HUDEP-2 (cell line): ENCODE measurements around the gene USP49.
"Not testable (repeated sequence)": the region's sequence is repeated elsewhere in the genome, so short reads cannot be mapped to it uniquely, and the experiment has no call there.

ENCODE experiments used
- DNase-seq, 76 experiments: peaks; one replicate each; lab custom pipeline; 2025; ENCODE audit not compliant: unreplicated experiment in 76 of 76; lab: John Stamatoyannopoulos, UW

The USP49 gene

DNA sequence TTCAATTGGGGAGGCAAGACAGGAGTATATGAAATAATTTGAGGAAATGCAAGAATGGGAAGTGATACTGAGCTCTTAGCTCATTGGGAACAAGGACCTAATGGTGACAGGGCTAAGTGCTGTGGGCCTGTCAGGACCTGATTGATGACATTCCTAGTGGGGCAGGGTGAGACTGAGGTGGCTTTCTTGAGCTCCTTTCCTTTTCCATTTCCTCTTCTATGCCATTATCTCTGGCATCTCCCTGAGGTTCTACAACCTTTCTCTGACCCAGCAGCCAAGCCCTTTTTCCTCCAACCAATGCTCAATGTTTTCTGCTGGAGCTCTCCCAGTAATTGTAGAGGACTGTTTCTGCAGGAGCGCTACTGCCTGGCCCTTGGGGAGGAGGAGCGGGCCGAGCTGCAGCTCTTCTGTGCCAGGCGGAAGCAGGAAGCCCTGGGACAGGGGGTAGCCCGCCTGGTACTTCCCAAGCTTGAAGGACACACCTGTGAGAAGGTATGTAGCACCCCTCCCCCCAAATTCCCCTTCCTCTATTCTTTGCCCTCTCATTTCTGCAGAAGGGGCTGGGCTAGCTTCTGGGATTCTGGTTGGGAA is 110.5 kb downstream of the USP49 start:
- no peak for DNase-seq

DNA sequence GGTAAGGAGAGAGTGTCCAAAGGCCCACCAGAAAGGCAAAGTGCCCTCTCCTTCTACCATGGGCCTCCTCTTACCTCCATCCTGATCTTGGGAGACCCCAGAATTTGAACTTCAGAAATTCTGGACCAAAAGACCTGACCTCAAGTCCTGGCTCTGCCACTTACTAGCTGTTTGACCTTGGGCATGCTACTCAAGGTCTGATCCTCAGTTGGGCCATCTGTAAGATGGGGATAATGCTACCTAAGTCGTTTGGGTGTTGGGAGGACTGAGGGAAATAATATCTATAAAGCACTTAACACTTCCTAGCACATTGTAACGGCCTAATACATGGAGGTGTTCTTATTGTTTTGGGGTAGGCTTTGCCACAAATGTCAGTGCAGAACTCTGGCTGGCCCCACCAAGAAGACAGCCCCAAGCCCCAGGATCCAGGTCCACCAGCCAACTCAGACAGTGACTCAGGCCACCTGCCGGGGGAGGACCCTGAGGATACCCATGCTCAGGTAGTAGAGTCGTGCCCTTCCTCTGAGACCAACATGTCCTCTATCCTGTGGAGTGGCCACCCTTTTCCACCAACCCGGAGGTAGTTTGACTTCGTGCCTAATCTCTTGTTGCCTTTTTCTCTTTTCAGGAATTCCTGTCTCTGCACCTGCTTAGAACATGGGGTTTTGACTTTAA is 111.9 kb downstream of the USP49 start:
- no peak for DNase-seq

DNA sequence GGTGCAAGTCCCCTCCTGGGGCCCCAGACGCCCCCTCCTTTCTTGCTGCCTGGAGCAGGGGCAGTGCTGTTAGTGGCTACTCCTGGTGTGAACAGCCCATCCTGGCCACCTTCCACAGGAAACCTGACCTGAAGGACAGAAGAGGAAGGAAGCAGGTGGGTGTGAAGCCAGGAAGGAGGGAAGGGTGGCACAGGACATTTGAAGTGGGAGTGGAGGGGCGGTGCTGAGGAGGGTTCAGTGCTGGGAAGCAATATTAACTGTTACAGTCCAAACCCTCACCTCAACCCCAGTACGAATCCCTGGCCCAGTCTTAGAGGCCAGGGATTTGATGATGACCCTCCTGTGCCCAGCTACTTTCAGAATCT is 113.8 kb downstream of the USP49 start:
- peak in 1 of 76 experiments; percentile 58 for DNase-seq

DNA sequence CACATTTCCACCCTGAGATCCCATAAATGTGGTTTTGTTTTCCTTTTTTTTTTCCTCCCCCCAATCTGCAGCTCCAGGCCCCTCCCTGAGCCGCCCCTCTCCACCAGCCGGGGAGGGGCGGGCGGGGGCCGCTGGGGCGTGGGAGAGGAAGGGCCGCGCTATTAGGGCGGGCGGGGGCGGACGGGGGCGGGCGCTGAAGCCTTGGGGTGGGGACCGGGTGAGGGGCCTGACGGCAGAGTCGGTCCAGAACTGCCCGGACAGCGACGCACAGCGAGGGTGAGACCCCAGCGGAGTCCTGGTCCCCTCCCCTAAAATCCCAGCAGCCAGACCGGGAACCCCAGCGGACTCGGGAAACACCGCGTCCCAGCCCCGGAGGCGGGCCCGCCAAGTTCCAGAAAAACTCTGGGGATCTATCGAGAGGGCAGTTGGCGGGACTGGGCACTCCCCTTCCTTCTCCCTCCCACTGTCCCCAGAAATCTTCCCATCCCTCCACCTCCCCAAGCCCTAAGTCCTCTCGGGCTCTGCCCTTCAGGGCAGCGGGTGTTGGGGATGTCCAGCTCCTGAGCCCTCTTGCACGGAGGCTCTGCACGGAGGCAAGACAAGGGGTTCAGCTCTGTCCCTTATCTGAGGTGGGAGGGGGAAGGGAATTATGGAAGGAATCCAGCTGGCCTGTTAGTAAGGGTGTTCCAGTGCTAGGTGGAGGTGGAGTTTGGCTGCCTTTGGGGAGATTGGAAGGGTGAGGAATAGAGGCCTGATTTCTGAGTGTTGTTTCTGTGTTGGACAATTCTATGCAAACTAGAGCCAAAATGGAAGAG is 114.4 kb downstream of the USP49 start, which contains the start of gene PRICKLE4:
PRICKLE4 (plus strand) TSS at position 232 of the 815 bp plus-strand sequence. CDS start 2,692 bp downstream, outside the sequence.
- peak in 55 of 76 experiments; percentile 13 to 78 (median 50) for DNase-seq

DNA sequence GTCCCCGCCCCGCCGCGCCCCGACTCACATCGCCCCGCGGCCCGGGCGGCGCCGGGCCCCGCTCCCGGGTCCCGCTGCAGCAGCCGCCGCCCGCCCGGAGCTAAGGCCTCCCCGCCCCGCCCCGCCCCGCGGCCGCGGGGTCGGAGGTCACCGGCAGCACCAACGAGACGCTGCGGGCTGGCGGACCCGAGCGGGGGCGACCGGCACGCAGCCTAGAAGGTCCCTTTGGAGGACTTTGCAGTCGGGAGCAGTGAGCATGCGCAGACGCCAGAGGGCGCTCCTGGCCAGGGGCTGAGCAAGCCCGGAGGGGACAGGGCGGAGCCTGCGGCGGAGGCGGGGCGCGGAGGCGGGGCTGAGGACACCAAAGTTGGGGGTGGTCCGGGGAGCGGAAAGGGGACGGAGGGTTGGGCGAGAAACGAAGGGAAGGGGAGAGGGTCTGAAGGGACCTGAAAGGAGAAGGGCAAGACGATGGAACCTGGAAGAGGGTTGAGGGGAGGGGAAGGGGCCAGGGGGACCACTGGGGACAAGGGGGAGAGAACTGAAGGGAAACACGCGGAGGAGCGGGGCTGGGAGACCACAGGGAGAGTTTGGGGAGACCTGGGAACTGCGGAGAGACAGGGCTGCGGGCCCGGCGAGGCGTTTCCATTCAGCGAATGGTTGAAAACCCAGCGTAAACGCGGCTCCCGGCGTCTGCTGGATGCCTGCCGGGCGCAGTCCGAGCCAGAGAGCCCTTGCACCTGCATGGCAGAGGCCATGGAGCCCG is 115.2 kb downstream of the USP49 start, which contains the start of gene FRS3:
FRS3 (minus strand) TSS at position 113 of the 763 bp plus-strand sequence. CDS start 2,913 bp downstream, outside the sequence.
- peak in 75 of 76 experiments; percentile 81 to 100 (median 98) for DNase-seq

DNA sequence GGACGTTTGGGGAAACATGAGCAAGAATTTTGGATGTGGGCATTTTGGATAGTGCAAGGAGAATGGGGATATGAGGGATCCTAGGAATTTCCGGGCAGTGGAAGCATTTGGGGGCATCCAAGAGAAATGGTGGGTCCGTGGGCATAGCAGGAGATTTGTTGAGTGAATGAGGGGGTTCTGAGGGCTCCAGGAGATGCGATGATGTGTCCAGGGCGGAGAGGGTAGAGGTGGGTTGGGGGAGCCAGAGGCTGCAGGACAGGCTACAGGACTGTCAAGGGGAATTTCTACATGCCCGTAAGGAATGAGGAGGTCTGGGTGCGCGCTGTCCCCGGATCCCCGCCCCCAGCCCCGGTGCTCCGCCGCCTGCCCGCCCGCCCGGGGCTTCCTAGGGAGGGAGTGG is 115.8 kb downstream of the USP49 start:
- no peak for DNase-seq

DNA sequence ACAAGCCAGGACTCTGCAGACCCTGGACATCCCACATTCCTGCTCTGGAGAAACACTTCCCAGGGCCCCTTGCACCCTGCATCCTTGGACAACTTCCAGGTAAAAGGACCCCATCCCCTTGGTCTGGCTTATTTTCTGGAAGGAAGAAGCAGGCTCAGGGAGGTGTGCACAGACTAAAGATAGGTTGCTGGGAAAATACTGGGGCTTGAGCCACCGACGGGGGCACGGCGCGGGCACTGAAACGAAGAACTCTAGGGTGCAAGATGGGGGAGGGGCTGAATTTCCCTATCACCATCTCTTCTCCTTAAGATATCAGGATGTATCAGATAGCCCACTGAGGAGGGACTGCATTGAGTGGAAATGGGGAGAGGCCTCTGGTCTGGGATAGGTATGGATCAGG is 116.3 kb downstream of the USP49 start:
- DNase-seq: no peak

DNA sequence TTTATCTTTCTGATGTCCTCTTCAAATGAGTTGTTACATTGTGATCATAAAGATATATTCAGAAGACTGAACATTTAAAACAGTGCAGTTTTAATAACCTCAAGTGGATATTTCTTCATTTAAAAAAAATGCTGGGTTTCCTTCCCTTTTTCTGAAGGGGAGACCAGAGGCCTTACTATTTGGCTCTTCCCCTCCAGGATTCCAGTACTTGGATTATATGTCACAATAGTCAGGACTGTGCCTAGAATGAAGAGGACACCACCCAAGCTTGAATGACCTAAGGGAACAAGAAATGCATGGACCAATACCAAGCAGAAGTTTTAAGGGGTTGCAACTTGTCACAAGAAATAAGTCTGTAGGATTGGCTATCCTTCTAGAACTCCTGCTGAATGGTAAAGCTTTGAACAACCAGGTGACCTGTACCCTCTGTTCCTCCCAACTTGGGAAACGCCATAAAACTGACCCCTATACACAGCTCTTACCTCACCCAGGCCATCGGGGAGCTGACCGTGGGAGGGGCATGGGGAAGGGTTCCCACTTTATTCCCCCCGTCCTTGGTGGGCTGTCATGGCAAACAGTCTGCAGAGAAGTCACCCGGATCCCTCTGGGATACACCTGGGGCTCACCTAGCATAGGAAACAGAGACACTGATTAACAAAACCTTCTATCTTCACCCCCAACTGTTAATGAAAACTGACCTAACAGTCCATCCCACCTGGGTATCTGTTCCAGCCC is 117.5 kb downstream of the USP49 start:
- no peak for DNase-seq

DNA sequence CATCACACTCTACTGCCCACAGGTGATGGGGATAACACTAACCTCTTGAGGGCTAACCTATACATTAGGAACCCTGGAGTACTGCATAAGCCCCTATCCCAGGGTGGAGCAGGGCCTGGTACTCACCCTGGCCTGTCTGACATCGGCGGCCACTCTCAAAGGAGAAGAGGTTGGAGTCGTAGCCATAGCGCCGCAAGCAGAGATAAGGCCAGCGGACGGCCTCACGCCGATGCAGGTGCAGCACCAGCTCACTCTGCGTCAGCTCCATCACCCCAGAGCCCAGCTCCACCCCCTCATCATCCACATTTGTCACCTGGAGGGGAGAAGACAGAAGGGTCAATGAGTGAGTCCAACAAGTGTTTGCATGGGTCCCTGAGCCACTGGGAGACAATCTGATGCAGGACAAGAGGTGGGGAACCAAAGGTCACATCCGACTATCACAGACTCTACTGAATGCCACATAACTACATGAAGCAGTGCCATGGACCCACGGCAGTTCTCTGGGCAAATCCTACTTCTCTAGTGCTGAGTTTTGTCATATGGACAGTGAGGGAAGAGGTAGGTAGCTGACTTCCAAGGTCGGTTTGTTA is 119.8 kb downstream of the USP49 start:
- DNase-seq: no peak

DNA sequence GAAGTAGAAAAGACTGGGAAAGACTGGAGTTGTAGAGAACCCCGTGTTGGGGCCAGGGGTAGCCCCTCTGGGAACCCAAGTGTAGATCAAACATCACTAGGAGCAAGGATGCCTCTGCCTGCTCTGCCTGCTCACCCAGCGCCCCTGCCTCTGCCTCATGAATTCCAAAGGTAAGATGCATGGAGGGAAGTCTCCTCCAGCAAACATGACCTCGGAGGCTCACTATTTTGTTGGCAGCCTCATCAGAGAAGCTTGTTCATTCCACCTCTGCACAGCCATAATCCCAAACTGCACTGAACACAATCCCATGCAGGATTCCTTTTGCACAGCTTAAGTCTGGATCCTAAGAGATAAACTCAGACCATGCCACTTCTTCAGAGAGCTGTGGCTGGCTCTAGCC is 120.3 kb downstream of the USP49 start:
- DNase-seq: no peak

DNA sequence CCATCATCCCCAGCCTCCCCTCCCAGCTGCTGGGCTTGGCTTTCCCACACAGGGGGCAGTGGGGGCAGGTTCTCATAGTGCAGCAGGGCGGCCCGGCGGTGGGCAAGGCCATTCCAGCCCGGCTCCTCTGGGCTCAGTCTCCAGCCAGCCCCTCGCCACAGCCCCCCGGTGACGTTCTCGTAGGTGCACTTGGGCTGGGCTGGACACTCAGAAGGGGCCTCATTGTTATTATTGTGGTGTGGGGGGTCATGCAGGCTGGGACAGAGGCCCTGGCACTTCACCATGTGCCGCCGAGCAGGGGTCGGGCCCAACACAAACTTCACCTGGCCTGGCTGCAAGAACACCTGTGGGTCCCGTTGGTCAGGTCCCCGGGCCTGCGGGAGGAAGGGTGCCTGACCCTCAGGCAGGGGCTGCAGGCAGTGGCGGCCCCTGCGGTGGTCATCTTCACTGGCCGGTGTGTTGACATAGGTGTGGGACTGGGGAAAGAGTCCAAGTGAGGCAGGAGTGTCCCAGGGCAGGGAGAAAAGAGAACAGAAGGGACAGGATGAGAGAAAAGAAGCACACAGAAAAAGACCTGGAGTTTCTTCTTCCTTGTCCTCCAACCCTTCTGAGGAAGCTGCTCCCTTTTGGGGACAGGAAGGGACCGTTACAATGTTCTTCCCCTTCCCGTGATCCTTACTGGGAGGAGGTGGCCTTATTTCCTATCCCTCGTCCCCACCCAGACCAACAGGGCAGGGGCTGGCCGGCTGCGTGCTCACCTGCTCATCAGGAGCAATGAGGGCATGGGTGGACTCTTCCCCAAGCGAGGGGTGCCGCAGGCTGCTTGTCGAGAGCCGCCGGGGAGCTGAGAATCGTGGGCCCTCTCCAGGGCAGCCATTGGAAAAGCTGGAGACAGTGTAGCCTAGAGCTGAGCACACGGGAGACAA is 123.9 kb downstream of the USP49 start:
- DNase-seq: no peak

DNA sequence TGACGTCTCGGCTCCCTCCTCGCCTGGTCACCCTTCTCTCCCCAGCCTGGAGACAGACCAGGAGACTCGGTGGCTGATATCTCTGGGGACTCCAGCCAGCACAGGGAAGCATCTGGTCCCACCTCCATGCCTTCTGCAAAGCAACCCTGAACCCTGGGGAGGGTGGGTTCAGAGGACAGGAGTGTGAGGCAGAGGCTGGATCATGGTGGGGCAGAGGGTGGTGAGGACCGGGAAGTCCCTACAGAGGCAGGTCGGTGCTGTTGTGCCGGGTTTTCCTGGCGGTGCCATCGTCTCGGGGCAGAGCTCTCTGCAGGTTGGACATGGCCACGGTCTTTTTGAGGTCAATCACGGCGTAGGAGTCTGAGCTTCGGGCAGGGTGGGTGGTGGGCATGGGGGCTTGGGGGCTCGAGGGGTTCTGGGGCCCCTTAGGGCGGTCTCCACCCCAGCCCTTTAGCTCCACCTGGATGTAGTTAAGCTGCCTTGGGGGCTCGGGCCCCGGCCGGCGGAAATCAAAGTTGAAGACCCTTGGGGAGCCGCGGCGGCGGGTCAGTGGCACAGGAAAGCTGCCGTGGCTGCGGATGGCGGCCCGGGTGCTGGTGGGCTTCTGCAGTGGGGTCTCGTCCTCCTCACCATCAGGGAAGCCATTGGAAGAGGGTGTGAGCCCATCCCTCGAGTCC is 124.7 kb downstream of the USP49 start:
- no peak for DNase-seq

DNA sequence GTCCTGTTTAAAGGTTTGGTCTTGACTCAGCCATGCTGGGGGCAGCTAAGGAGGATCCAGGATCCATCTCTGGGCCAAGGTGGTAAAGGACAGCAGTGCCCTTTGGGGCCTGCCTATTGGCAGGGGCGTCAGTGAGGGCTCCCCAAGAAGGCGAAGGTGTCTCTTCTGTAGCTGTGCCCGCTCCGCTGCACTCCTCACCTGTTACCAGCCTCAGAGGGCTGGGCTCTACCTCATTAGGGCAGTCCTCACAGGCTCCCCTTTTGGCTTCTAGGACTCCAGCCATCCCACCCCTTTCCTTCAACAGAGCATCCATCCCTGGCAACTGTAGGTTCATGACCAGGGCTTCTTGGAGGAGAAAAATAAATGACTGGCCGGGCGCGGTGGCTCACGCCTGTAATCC is 125.8 kb downstream of the USP49 start:
- DNase-seq: no peak

DNA sequence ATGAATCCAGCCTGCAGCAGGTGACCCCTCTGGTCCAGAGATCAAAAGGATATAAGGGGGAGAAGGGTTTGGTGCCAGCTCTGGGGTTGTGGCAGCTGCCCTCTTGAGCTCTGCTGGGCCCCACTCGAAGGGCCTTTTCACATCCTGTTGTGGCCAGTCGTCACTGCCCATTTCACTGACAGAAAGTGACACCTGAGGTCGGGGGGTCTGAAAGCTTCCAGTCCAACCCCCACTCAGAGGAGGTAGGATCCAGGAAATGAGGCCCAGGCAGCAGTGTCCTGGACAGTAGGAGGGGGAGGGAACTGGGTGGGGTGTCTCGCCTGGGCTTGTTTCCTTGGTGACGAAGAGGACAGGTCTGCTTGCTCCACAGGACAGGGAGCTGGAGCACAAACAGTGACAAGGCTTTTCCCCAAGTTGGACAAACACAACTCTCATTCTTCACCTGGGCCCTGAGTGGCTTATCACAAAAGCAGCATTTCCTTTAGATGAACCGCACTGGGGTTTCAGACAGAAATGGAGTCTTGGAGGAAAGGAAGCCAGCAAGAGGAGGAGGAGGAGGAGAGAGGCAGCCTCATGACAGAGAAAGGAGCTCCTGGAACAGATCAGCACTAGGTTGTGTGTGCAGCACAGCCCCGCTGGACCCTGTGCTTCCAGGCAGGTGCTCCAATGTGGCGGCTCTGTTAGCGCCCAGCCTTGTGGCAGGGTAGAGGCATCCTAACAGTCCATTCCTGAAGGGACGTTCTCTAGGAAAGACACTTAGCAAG is 126.4 kb downstream of the USP49 start:
- DNase-seq: no peak

DNA sequence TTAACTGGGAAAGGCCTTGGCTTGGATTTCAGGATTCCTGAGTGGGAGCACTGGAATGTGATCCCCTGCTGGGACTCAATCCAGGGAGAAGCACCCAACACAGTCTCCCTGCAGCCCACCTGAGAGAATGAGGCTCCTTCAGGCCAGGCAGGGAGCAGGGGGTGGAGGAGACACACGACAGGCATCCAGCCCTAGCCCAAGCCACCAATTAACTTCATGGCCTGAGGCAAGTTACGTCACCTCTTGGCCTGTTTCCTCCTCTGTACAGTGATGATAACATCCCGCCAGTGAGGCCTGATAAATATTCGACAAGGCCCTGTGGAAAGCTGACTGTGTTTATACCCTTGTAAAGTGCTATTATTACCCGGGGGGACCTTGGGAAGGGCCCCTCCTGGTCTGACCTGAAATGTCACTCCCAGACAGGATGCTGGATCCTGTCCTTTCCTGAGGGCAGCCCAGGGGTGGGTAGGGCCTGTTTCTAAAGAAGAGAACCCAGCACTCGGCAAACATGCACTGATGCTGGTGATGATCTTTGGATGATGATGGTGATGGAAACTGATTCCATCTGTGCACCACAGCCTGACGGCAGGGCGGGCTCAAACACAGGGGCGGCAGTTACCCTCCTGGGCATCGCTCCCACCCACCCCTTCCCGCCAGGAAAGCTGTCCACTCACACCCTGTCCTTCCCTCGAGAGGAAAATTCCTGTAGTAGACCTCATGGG is 127.9 kb downstream of the USP49 start:
- DNase-seq: peak in 73 of 76 experiments; percentile 20 to 93 (median 74)

DNA sequence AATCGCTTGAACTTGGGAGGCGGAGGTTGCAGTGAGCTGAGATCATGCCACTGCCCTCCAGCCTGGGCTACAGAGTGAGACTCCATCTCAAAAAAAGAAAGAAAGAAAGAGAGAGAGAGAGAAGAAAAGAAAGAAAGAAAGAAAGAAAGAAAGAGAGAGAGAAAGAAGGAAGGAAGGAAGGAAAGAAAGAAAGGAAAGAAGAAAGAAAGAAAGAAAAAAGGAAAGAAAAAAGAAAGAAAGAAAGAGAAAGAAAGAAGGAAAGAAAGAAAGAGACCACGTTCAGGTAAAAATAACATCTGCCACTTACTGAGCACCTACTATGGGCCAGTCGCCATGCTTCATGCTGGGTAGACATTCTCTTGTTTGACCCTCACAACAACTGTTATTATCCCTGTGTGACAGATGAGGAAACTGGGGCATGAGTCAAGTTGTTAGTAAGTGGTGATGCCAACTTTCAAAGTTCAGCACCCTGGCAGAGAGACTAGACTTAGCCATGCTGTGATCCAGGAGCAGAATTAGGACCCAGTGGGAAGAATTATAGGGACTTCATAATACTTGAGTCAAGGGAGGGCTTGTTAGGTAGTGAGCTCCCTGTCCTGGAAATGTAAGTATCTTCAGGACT is 129.0 kb downstream of the USP49 start:
- not testable (repeated sequence) for DNase-seq
